GM20431 (cell line): ENCODE results near the gene TMEM225.
"Not testable (repeated sequence)": the region's sequence is repeated elsewhere in the genome, so short reads cannot be mapped to it uniquely, and the experiment has no call there.

Source experiments
- in situ Hi-C: fragments of 300-500 bp; cut with MseI, MboI; formaldehyde crosslinking; loops from one replicate; pipeline ENCODE4 v1.15.0; 2020; ENCODE audit warnings: low sequenced_read_pairs; ENCODE audit not compliant: unreplicated experiment

TMEM225 gene, protein sequence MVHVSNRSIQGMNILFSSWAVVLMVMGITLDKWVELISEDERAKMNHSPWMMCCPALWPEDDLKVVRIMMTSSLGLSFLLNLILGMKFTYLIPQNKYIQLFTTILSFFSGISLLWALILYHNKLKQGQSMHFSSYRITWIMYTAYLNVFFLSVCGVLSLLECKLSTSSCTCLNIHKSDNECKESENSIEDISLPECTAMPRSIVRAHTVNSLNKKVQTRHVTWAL

GRCh38 chr11:123885570-123885969 lies at the start of gene TMEM225:
Gene TMEM225 (minus strand): TSS chr11:123885670. CDS start chr11:123885425, 245 bp downstream.
- in situ Hi-C loops: no loop called here

DNA sequence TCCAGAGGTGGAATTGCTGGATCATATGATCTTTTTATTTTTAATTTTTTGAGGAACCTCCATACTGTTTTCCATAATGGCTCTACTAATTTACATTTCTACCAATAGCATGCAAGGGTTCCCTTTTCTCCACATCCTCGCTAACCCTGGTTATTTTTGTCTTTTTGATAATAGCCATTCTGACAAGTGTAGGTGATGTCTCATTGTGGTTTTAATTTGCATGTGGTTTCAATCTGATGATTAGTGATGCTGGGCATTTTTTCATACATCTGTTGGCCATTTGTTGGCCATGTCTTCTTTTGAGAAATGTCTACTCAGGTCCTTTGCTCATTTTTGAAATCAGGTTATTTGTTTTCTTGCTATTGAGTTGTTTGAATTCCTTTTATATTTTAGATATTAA lies 38.6 kb upstream of the TMEM225 start:
- in situ Hi-C loops: no loop called here

- in situ Hi-C loops: no loop called here
Observed at GRCh38 chr11:123920943-123921342, 35.5 kb upstream of the TMEM225 start.

- in situ Hi-C loops: no loop called here
Observed at GRCh38 chr11:123905826-123906225, 20.4 kb upstream of the TMEM225 start.

- in situ Hi-C loops: no loop called here
Observed at GRCh38 chr11:123904932-123905331, 19.5 kb upstream of the TMEM225 start.

DNA sequence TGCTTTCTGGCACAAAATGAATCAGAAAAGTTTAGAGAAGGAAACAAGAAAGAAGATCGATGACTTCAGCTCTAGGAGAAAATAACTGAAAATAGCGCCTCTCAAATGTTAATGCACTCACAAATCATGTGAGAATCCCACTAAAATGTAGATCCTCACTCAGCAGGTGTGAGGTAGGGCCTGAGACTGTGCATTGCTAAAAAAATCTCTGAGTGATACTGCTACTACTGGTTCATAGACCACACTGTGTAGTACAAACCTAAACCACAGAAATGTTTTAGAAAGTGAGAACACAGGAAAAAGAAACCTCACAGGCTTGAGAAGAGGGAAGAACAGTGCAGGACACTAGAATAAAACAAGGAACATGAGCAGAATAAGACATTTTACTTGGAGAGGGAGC lies 18.5 kb upstream of the TMEM225 start:
- in situ Hi-C loops: no loop called here

- in situ Hi-C loops: no loop called here
Observed at GRCh38 chr11:123901867-123902266, 16.4 kb upstream of the TMEM225 start, which contains the start of gene OR8D4. Gene OR8D4 (plus strand): TSS chr11:123902167. CDS start chr11:123906432, 4,265 bp downstream.

DNA sequence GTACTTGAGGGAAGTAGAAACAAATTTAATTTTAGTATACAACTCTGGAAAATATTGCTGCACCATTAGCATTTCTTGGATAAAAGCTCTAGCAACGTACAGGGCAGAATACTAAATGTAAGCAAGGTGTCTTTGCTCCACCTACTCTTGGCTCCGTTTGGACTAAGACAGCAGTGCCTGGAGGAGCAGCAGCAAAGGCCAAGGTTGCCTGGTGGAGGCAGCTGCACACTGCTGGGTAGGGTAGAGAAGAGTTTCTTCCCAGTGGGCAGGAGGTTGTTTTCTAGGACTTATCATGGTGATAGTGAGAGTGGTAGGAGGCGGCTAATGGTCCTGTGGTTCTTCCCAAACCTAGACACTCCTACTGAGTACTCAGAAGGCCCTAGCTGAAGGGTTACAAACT lies 14.3 kb upstream of the TMEM225 start:
- in situ Hi-C loops: no loop called here

DNA sequence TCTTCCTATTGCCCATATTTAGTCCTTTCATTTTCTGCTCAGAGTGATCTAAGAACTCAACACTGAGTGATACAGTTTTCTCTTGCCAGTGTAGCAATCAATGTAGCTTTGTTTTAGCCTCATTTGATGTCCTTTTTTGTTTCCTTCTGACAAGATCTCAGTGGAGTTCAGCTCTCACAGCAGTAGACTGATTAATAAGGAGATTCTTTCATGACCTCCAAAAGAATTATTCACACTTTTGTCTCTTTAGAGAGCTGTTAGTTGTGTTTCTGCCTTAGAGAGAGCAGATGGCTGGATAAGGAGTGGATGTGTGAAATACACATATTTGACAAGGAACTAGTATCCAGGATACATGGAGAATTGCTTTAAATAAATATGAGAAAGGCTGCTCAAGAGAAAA lies 6.6 kb upstream of the TMEM225 start:
- in situ Hi-C loops: no loop called here

DNA sequence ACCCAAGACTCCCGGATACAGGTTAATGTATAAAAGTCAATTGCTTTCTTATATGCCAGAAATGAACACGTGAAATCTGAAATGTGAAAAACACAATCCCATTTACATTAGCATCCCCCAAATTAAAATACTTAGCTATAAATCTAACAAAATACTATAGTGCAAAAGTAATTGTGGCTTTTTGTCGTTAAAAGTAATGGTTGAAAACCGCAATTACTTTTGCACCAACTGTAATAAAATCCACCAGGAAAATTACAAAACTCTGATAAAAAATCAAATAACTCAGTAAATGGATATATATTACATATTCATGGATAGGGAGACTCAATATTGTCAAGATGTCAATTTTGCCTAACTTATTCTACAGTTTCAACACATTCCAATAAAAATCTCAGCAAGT lies 4.6 kb downstream of the TMEM225 start:
- in situ Hi-C loops: no loop called here

- in situ Hi-C loops: not testable (repeated sequence)
Observed at GRCh38 chr11:123867795-123868194, 17.7 kb downstream of the TMEM225 start.

- in situ Hi-C loops: not testable (repeated sequence)
Observed at GRCh38 chr11:123865293-123865692, 20.2 kb downstream of the TMEM225 start.

- in situ Hi-C loops: no loop called here
Observed at GRCh38 chr11:123859731-123860130, 25.7 kb downstream of the TMEM225 start.

DNA sequence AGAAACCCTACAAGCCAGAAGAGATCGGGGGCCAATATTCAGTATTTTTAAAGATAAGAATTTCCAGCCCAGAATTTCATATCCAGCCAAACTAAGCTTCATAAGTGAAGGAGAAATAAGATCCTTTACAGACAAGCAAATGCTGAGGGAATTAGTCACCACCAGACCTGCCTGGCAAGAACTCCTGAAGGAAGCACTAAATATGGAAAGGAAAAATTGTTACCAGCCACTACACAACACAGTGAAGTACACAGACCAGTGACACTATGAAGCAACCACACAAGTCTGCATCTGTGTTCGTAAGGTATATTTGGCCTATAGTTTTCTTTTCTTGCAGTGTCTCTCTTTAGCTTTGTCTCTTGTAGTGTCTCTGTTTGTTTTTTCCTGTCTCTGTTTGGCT lies 29.0 kb downstream of the TMEM225 start:
- in situ Hi-C loops: no loop called here

GRCh38 chr11:123853038-123853437 lies 32.4 kb downstream of the TMEM225 start:
- in situ Hi-C loops: no loop called here

DNA sequence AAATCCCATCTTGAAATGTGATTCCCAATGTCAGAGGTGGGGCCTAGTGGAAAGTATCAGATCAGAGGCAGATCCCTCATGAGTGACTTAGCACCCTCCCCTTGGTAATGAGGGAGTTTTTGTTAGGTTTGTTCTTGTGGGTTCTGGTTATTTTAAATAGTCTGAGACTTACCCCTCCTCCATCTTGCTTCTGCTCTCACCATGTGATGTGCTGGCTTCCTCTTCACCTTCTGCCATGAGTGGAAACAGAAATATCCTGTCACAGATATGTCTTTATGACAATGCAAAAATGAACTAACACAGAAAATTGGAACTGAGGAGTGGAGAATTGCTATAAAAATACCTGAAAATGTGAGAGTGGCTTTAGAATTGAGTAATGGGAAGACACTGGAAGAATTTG lies 33.1 kb downstream of the TMEM225 start:
- in situ Hi-C loops: no loop called here

GRCh38 chr11:123851110-123851509 lies 34.4 kb downstream of the TMEM225 start:
- in situ Hi-C loops: no loop called here

DNA sequence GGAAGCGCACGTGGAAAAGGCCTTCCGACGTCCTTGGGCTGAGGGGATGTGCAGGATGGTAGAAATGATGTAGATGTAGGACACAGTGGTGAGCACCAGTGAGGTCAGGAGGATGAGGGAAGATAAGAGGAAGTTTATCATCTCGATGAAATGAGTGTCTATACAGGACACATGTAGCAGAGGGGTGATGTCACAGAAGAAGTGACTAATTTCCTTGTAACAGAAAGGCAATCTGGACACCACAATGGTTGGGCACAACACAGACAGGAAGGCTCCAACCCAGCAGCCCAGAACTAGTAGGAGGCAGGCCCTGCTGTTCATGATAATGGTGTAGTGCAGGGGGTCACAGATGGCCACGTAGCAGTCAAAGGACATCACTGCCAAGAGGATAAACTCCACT lies 44.3 kb downstream of the TMEM225 start:
- in situ Hi-C loops: no loop called here

GRCh38 chr11:123839131-123839530 lies 46.3 kb downstream of the TMEM225 start:
- in situ Hi-C loops: no loop called here

DNA sequence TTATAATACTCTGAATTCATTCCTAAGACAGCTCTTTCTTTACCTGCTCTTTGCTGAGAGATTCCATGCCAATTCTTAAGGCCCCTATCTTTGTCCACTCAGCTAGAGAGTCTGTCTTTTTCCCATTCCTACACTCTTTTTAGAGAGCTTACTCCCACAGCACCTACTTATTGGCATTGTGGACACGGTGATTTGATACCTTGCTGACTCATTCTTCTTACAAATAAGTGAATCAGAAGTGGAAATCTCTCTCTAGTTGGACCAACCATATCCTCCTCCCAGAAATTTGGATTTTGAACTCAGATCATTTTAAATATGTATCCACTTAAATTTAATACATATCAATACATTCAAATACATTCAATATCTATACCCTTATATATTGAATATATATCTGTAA lies 46.8 kb downstream of the TMEM225 start:
- in situ Hi-C loops: no loop called here

DNA sequence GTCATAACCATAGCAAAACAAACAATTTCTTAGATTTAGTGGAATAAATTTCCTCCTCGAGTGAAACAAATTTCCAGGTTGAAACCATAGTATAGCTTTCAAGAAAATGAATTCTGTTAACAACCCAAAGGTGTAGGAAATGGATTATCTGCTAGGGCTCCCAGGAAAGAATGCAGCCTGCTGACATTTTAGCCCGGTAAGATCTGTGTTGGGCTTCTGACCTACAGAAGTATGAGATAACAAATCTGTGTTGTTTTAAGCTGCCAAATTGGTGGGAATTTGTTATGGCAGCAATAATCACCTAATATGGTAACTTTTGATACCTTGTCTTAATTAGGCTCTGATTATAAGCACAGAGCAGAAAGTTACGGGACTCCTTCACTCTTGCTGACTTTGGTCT lies 47.3 kb downstream of the TMEM225 start:
- in situ Hi-C loops: no loop called here

GRCh38 chr11:123833095-123833494 lies 52.4 kb downstream of the TMEM225 start:
- in situ Hi-C loops: no loop called here
